ENCODE data around the gene NSRP1.
"Not testable (repeated sequence)": the region's sequence is repeated elsewhere in the genome, so short reads cannot be mapped to it uniquely, and the experiment has no call there.

The NSRP1 gene

DNA sequence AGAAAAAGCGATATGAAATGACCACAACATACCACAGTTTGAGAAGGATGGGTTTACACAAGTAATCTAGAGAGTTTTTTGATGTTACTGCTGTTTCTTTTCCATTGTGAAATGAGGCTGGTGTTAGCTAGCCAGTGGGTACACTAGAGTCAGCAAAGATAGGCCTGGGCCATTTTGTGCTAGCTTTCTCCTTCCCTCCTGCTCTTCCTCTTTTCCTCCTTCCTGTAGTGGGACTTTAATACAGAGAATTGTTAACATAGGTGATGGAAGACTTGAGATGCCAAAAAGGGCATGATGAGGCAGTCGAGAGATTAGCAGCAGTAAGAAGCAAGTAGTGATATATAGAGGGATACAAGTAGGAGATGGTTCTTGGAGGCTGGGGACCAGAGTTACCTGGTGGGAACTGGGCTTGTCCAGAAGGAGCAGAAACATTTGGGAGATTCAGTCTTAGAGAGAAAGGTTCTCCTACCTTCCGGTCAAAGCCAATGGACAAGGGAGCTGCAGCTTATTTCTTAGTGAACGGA, 7.7 kb downstream of the NSRP1 start:
- DNase-seq = no peak

DNA sequence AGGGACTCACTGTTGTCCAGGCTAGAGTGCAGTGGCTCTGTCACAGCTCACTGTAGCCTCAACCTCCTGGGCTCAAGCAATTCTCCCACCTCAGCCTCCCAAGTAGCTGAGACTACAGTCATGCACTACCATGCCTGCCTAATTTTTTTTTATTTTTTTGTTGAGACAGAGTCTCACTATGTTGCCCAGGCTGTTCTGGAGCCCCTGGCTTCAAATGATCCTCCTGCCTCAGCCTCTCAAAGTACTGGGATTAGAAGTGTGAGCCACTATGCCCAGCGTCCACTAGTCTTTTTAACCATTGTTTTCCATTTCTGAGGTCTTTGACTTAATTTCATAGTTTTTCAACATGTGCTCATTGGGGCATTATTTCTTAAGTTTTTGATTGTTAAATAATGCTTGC, 13.5 kb downstream of the NSRP1 start:
- DNase-seq = no peak

GRCh38 chr17:30132615-30133014, 16.0 kb downstream of the NSRP1 start:
- no peak for DNase-seq

DNA sequence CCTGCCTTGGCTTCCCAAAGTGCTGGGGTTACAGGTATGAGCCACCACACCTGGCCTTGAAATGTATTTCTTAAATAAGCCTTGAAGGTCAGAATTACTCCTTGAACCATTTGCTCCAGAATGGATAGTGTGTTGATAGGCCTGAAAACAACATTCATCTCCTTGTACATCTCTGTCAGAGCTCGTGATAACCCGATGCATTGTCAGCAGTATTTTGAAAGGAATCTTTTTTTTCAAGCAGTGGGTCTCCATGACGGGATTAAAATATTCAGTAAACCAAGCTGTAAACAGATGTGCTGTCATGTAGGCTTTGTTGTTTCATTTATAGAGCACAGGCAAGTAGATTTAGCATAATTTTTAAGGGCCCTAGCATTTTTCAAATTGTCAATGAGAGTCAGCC, 16.6 kb downstream of the NSRP1 start:
- DNase-seq = no peak

GRCh38 chr17:30134551-30134950, 17.9 kb downstream of the NSRP1 start:
- DNase-seq = no peak

DNA sequence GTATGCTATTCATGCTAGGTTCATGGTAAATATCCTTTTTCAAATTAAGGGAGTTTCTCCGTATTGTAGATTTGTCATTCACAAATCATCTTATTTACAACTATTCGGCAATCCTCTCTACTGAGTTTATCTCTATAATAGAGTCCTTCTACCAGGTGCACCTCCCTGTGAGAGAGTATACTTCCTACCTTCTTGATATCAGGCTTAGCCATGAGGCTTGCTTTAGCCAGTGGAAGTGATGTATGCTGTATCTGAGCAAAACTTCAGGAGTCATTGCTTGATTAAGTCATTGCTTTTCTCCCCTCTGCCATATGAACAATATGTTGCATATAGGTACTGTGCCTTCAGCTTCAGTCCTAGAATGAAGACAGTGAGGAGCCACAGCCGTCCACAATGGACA, 20.5 kb downstream of the NSRP1 start:
- no peak for DNase-seq

DNA sequence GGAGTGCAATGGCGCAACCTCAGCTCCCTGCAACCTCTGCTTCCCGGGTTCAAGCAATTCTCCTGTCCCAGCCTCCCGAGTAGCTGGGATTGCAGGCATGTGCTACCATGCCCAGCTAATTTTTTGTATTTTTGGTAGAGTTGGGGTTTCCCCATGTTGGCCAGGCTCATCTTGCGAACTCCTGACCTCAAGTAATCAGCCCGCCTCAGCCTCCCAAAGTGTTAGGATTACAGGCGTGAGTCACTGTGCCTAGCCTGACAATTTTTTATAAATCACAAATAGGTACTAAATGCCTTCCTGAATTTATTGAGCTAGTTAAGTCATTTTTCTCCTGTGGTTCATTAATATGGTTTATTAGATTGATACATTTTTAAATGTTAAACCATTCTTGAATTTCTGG, 31.2 kb downstream of the NSRP1 start:
- not testable (repeated sequence) for DNase-seq

DNA sequence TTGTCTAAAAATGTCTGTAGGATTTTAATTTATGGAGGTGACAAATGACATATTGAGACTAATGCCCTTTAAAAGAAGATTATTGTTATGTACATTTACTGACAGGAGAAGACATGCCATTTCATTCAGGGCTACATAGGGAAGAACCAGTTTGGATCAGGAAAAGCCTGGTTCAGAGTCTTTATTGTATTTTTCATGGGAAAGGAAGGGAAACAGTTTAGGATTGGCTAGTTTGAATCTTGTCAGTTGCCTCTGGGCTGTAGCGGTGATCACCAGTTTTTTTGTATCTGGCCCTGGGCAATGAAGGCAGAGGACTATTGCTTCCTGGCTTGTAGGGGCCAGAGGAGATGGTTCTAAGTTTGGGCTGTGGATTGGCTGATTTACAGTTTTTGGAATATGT, 31.8 kb downstream of the NSRP1 start:
- DNase-seq = no peak

DNA sequence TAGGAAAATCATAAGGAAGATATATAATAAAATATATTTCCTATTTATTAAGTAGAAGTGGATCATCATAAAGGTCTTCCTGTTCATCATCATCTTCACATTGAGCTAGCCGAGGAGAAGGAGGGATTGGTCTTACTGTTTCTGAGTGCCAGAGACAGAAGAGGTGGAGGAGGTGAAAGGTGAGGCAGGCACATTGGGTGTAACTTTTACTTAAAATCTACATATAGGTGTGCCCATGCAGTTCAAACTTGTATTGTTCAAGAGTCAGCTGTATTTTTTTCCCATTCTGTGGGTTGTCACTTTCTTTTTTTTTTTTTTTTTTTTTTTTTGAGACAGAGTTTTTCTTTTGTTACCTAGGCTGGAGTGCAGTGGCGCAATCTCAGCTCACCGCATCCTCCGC, 34.9 kb downstream of the NSRP1 start:
- no peak for DNase-seq

DNA sequence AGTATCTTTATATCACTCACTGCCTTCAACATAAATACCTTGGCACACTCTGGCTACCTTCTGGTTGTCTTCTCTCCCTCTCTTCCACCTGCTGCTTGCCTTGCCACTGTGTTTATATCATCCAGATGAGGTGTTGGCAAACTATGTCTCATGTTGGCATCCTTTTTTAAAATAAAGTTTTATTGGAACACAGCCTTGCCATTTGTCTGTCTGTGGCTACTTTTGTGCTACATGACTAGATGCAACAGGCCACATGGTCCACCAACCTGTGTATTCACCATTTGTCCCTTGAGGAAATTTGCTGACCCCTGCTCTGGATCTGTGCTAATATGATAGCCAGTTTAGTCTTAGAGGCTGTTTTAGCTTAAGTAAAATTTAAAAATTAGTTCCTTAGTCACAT, 36.8 kb downstream of the NSRP1 start:
- no peak for DNase-seq

- DNase-seq = no peak
These were observed 38.8 kb downstream of the NSRP1 start for GRCh38 chr17:30155389-30155788.

GRCh38 chr17:30158896-30159625, 42.4 kb downstream of the NSRP1 start:
- no peak for DNase-seq

- no peak for DNase-seq
These were observed 44.0 kb downstream of the NSRP1 start for GRCh38 chr17:30160419-30161172.

DNA sequence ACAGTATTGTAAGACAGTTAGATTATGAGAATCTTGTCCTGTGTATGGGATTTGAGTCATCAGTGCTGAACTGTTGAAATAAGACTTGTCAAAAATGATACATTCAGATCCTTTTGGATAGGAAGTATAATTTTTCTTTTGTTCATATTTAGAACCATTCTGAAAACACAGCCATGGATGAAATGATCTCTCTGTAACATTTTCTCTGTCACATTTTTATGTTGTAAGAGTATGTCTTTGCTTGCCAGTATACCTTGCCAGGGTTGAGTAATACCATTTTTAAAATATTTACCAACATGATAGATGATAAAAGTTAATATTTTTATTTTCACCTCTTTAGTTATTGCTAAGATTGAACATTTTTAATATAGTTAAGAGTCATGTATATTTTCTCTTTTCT, 45.0 kb downstream of the NSRP1 start:
- DNase-seq = no peak

- DNase-seq = no peak
These were observed 47.9 kb downstream of the NSRP1 start for GRCh38 chr17:30164531-30164930.

GRCh38 chr17:30165147-30165546, 48.5 kb downstream of the NSRP1 start:
- DNase-seq = no peak

- DNase-seq = no peak
These were observed 49.3 kb downstream of the NSRP1 start for GRCh38 chr17:30165960-30166359.

DNA sequence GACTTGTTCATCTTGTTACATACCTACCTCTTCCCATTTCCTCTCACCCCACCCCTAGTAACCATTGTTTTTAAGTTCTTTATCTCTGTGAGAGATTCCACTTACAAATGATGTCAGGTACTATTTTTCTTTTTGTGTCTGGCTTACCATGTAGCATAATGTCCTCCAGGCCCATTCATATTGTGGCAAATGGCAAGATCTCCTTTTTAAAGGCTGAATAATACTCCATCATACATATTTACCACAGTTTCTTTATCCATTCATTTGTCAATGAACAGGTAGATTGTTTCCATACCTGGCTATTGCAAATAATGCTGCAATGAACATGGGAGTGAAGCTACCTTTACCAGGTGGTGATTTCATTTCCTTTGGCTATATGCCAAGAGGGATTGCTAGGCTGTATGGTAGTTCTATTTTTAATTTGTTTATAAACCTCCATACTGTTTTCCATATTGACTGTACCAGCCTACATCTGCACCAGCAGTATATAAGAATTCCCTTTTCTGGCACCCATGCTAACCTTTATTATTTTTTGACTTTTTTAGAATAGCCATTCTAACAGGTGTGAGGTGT, 53.9 kb downstream of the NSRP1 start:
- no peak for DNase-seq

DNA sequence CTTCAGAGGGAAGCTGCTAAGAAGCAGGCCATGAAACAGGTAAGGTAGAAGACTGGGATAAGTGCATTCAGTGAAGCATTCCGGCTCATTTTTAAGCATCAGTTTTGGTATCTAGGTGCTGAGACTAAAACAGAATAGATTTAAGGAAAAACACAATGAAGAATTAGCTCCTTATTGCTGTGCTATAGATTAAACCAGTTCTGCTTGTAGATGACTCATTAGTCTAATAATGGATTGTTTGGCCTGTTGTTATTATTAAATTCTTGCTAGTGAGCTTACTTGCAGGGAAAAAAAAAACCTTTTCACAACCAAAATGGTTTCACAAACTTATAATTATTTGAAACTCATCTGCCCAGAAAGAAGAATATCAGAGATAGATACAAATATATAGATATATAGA, 55.9 kb downstream of the NSRP1 start:
- no peak for DNase-seq

DNA sequence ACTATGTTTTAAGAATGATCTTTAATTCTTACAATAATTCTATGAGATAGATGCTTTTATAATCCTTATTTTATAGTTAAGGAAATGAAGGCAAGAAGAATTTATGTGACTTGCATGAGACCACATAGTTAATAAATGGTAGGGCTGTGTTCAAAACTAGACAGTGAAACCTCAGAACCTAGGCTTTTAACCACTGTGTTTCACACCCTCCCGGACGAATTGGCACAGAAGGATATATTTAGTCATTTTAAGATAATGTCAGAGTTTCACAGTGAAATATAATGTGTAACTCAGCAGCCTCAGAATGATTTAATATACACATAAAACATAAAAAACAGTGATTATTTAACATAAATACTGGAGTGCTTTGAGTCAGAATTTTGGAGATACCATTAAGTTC, 57.0 kb downstream of the NSRP1 start:
- DNase-seq = no peak

DNA sequence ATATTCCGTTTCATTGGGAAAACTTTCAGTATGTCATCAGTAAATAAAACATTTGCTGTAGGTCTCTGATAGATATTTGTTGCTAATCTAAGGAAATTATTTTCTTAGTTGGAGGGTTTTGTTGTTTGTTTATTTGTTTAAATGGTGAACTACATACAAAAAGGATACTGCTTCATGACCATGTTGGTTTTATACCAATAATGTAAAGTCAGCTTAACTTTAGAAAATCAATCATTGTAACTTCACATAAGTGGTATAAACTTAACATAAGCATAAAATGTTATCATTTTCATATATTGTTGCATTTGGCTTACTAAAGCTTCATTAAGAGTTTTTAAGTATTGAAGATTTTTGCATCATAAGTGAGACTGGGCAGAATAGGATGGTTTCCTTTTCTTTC, 57.9 kb downstream of the NSRP1 start:
- no peak for DNase-seq

GRCh38 chr17:30176855-30177254, 60.2 kb downstream of the NSRP1 start:
- no peak for DNase-seq

DNA sequence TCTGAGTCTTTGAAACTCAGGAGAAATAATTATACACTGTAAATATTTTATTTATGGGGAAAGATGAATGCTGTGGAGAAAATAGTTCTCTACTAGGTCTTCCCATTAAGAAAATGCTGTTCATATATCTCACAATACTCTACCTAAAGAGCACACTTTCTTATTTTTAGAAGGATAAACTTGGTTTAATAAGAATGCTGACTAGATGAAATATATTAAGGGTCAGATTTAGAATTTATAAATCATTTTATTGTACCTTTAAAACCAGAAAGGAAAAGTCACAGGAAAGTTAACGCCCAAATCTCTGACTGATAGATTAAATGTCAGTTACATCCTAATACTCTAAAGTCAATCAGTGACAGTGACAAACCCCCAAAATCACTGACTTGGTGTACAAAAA, 70.1 kb downstream of the NSRP1 start:
- DNase-seq = no peak

- DNase-seq = no peak
These were observed 71.0 kb downstream of the NSRP1 start for GRCh38 chr17:30187573-30187972.
